BLaER1 treated with 17β-estradiol and CSF1 and Interleukin-3, amounts not matched to agents 10 nM and 100 nM (cell line): ENCODE results near the gene ALX4.
A peak's percentile ranks its signal among the peaks of the same experiment; 100 is the strongest.

Source experiments
- H3K27ac ChIP-seq, 11 experiments: shearing (Covaris generic); formaldehyde crosslinking; 2 replicates each; pipeline ENCODE4 v1.8.1; 2022
- H3K27me3 ChIP-seq, 11 experiments: shearing (Covaris generic); formaldehyde crosslinking; 2 replicates each; pipeline ENCODE4 v1.8.1; 2022
- H3K36me3 ChIP-seq, 11 experiments: shearing (Covaris generic); formaldehyde crosslinking; 2 replicates each; pipeline ENCODE4 v1.8.1; 2022
- H3K4me1 ChIP-seq, 10 experiments: shearing (Covaris generic); formaldehyde crosslinking; 2 replicates each; pipeline ENCODE4 v1.8.1; 2022
- H3K4me2 ChIP-seq, 11 experiments: shearing (Covaris generic); formaldehyde crosslinking; 2 replicates each; pipeline ENCODE4 v1.8.1; 2022
- H3K4me3 ChIP-seq, 10 experiments: shearing (Covaris generic); formaldehyde crosslinking; 2 replicates each; pipeline ENCODE4 v1.8.1; 2022
- H3K9ac ChIP-seq, 11 experiments: shearing (Covaris generic); formaldehyde crosslinking; 2 replicates each; pipeline ENCODE4 v1.8.1; 2022
- H3K9me3 ChIP-seq, 11 experiments: shearing (Covaris generic); formaldehyde crosslinking; replicated peaks in 1 of 11; 2 replicates each; pipeline ENCODE4 v1.8.1; 2022
- H4K20me1 ChIP-seq, 11 experiments: shearing (Covaris generic); formaldehyde crosslinking; 2 replicates each; pipeline ENCODE4 v1.8.1; 2022
- Cebpa-rat ChIP-seq, 11 experiments: shearing (Covaris generic); IDR thresholded peaks; 2 replicates each; pipeline ENCODE4 v1.8.1; 2022

Gene ALX4

DNA sequence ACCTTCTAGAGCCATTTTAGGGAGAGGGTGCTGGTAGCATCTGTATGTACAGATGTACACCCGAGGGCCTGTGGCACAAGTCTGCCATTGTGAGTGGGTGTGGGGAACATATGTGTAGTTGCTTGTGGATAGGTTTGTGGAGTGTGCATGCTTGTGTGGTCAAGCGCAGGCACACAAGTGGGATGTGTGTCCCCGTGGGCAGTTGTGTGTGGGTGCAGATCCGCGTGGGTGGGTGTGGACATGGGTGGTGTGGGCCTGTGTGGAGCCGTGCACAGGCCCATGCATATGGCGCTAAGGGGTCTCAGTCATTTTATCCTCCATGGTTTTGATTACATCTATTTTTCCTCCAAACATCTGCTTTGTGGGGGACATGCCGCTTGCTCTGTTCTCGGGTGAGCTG lies 28.8 kb downstream of the ALX4 start:
- H3K9ac ChIP-seq, result no peak overlapping the region

GRCh38 chr11:44280257-44280656 lies 29.7 kb downstream of the ALX4 start:
- no peaks in the 10 kb centered on the region for H4K20me1 ChIP-seq

More for the DNA sequence above, 28.8 kb downstream of the ALX4 start:
- no peak overlapping the region for H3K27ac ChIP-seq
- peaks cover 0 to 24% (median 17%) of the 10 kb centered on the region in 10 experiments; a peak in 16 of 20 replicates for H3K4me1 ChIP-seq
- no peak overlapping the region for H3K4me2 ChIP-seq
- no peaks in the 10 kb centered on the region for H3K27me3 ChIP-seq
- H4K20me1 ChIP-seq, result no peaks in the 10 kb centered on the region
- no peaks in the 10 kb centered on the region for H3K36me3 ChIP-seq
- no peaks in the 10 kb centered on the region for H3K9me3 ChIP-seq
- no peak for TF ChIP-seq Cebpa-rat (IDR thresholded peaks at IDR 0.05)
- no peak overlapping the region for H3K4me3 ChIP-seq

GRCh38 chr11:44279483-44279882 lies 30.5 kb downstream of the ALX4 start:
- no peak overlapping the region for H3K4me3 ChIP-seq
- no peak overlapping the region for H3K4me2 ChIP-seq
- H3K9ac ChIP-seq, result no peak overlapping the region
- peaks cover 0 to 9% (median 6%) of the 10 kb centered on the region in 11 experiments; a peak in 10 of 22 replicates for H3K9me3 ChIP-seq
- H3K4me1 ChIP-seq, result peaks cover 0 to 24% (median 17%) of the 10 kb centered on the region in 10 experiments; a peak in 16 of 20 replicates
- no peaks in the 10 kb centered on the region for H3K36me3 ChIP-seq
- H4K20me1 ChIP-seq, result no peaks in the 10 kb centered on the region
- TF ChIP-seq Cebpa-rat (IDR thresholded peaks at IDR 0.05), result no peak
- no peaks in the 10 kb centered on the region for H3K27me3 ChIP-seq
- no peak overlapping the region for H3K27ac ChIP-seq

More at GRCh38 chr11:44280257-44280656, 29.7 kb downstream of the ALX4 start:
- Histone ChIP-seq H3K27ac (no peak overlapping the region), H3K4me2 (no peak overlapping the region), H3K27me3 (no peaks in the 10 kb centered on the region), H3K9me3 (peaks cover 0 to 2% (median under 1%) of the 10 kb centered on the region in 11 experiments; a peak in 3 of 22 replicates), H3K4me3 (no peak overlapping the region), H3K4me1 (peaks cover 0 to 24% (median 17%) of the 10 kb centered on the region in 10 experiments; a peak in 16 of 20 replicates), H3K36me3 (no peaks in the 10 kb centered on the region), H3K9ac (no peak overlapping the region)
- TF ChIP-seq Cebpa-rat (IDR thresholded peaks at IDR 0.05), result no peak

DNA sequence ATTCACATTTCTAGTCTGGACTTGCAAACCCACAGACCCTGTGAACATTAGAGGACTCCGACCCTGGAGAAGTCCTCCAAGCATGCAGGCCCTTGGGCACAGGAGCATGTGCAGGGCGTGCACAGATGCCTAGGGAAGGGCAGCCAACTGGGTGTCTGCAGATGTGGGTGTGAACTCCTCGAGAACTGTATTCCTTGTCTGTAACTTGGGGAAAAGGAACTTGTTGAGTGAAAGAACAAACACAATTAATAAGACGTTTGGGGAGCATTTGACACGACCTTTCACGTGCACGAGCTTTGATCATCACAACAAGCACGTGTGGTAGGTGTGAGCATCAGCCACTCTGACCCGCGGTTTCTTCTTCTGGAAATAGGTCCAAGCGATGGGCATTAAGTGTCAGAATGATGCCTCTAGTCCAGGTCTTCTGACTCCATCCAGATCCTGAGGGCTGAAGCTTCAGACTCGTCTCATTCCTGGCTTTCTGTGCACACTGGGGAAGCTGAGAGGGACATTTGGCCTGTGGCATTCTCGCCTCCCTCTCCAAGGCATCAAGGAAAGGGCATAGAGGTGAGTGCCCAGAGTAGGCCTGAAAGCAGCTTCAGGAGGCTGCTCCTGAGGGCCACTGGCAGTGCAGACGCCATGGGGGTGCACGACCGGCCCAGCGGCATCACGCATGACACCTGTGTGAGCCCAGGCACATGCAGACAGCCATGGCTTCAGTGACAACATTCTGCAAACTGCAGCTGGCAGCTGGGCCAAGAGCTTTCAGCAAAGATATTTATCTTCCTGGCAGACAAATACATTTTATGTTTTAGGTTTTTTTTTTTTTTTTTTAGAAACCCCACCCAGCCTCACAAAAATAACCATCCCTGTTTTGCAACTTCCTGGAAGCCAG lies 32.5 kb downstream of the ALX4 start:
- Histone ChIP-seq H3K27me3 (no peaks in the 10 kb centered on the region), H3K4me2 (peak overlapping the region in 10 of 11 experiments; percentile 21 to 72 (median 42); a peak in 15 of 22 replicates), H3K4me1 (peaks cover 0 to 24% (median 17%) of the 10 kb centered on the region in 10 experiments; a peak in 16 of 20 replicates), H4K20me1 (no peaks in the 10 kb centered on the region), H3K9me3 (peaks cover 0 to 26% (median 14%) of the 10 kb centered on the region in 11 experiments; a peak in 14 of 22 replicates), H3K9ac (no peak overlapping the region; a peak in 1 of 22 replicates), H3K4me3 (no peak overlapping the region), H3K27ac (no peak overlapping the region; a peak in 2 of 22 replicates), H3K36me3 (no peaks in the 10 kb centered on the region)
- no peak for TF ChIP-seq Cebpa-rat (IDR thresholded peaks at IDR 0.05)

- no peak for TF ChIP-seq Cebpa-rat (IDR thresholded peaks at IDR 0.05)
- Histone ChIP-seq H3K27me3 (no peaks in the 10 kb centered on the region), H3K36me3 (no peaks in the 10 kb centered on the region), H3K9ac (no peak overlapping the region), H3K4me2 (no peak overlapping the region), H3K27ac (no peak overlapping the region), H3K9me3 (peaks cover 0 to 29% (median 14%) of the 10 kb centered on the region in 11 experiments; a peak in 14 of 22 replicates), H3K4me3 (no peak overlapping the region), H4K20me1 (no peaks in the 10 kb centered on the region), H3K4me1 (peaks cover 0 to 24% (median 17%) of the 10 kb centered on the region in 10 experiments; a peak in 16 of 20 replicates)
Measured at GRCh38 chr11:44275961-44276550, 33.9 kb downstream of the ALX4 start.

DNA sequence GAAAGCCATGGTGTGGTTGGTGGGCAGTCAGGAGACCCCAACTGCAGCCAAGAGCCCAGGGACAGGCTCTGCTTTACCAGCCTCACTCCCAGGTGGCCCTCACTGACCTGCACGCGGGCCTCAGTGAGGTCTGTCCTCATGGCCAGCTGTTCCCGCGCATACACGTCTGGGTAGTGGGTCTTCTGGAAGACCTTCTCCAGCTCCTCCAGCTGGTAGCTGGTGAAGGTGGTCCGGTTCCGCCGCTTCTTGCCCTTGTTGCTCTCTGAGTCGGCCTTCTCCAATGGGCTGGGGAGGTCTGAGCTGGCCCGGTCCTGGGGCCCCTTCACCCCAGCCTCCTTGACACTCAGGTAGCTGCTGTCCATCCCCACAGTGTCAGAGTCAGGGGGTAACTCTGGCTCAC lies 34.7 kb downstream of the ALX4 start:
- Histone ChIP-seq H3K27ac (no peak overlapping the region), H3K9me3 (peaks cover 0 to 29% (median 14%) of the 10 kb centered on the region in 11 experiments; a peak in 14 of 22 replicates), H3K36me3 (no peaks in the 10 kb centered on the region), H3K27me3 (no peaks in the 10 kb centered on the region), H4K20me1 (no peaks in the 10 kb centered on the region), H3K4me2 (no peak overlapping the region), H3K9ac (no peak overlapping the region), H3K4me1 (peaks cover 0 to 24% (median 17%) of the 10 kb centered on the region in 10 experiments; a peak in 16 of 20 replicates), H3K4me3 (no peak overlapping the region)
- no peak for TF ChIP-seq Cebpa-rat (IDR thresholded peaks at IDR 0.05)

GRCh38 chr11:44274404-44274803 lies 35.5 kb downstream of the ALX4 start:
- Histone ChIP-seq H3K9ac (no peak overlapping the region), H3K4me2 (no peak overlapping the region), H3K27me3 (no peaks in the 10 kb centered on the region), H3K4me3 (no peak overlapping the region), H3K4me1 (peaks cover 0 to 24% (median 17%) of the 10 kb centered on the region in 10 experiments; a peak in 16 of 20 replicates), H4K20me1 (no peaks in the 10 kb centered on the region), H3K27ac (no peak overlapping the region), H3K9me3 (peaks cover 0 to 29% (median 14%) of the 10 kb centered on the region in 11 experiments; a peak in 14 of 22 replicates), H3K36me3 (no peaks in the 10 kb centered on the region)
- TF ChIP-seq Cebpa-rat (IDR thresholded peaks at IDR 0.05), result no peak

DNA sequence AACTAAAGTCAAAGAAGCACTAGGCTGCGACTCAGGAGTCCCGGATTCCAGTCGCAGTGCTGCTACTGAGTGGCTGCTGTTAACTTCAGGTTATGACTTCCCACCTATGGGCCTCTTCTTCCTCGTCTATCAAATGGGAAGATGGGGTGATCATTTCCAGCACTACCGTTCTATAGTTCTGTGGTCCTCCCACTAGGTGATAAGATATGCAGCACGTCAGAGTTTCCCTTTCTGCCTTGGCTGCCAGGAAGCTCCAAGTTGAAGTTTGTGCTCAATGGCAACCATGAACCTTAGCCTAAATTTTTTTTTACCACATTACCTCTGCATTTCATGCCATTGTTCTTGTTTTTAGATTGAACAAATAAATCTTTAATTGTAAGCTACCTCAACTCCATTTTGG lies 38.7 kb downstream of the ALX4 start:
- no peak overlapping the region for H3K4me2 ChIP-seq

More for the DNA sequence above, 38.7 kb downstream of the ALX4 start:
- H3K4me1 ChIP-seq, result no peaks in the 10 kb centered on the region
- no peak for TF ChIP-seq Cebpa-rat (IDR thresholded peaks at IDR 0.05)
- H4K20me1 ChIP-seq, result no peaks in the 10 kb centered on the region
- peaks cover 0 to 29% (median 14%) of the 10 kb centered on the region in 11 experiments; a peak in 14 of 22 replicates for H3K9me3 ChIP-seq
- H3K9ac ChIP-seq, result no peak overlapping the region
- H3K27me3 ChIP-seq, result no peaks in the 10 kb centered on the region
- H3K27ac ChIP-seq, result no peak overlapping the region
- H3K36me3 ChIP-seq, result no peaks in the 10 kb centered on the region
- no peak overlapping the region for H3K4me3 ChIP-seq
